Osteoblast (primary cell): ENCODE data around the gene FBXO41. TPM values are rescaled to one million over a fixed set of nuclear protein-coding genes. Genes with fewer than 3 reads are reported as not detected.
A peak's percentile ranks its signal among the peaks of the same experiment; 100 is the strongest.

Source experiments
- DNase-seq: peaks from one replicate; pipeline ENCODE4 v3.0.0; 2011; ENCODE audit warnings: low spot score, mixed read lengths; ENCODE audit not compliant: insufficient read length; ENCODE audit errors: missing footprints
- H2AFZ ChIP-seq: 2 replicates; pipeline ENCODE4 v1.6.0; 2011; ENCODE audit warnings: mild to moderate bottlenecking, low read length
- H3K27ac ChIP-seq: 2 replicates; pipeline ENCODE4 v1.5.1; 2011; ENCODE audit warnings: mild to moderate bottlenecking, low read depth, low read length, moderate library complexity
- H3K27me3 ChIP-seq: 2 replicates; pipeline ENCODE4 v1.6.0; 2012; ENCODE audit warnings: mild to moderate bottlenecking, control low read depth, inconsistent platforms, low read length, moderate library complexity; ENCODE audit not compliant: insufficient read depth
- H3K36me3 ChIP-seq: 2 replicates; pipeline ENCODE4 v1.5.1; 2011; ENCODE audit warnings: mild to moderate bottlenecking, low read length, control low read depth, moderate library complexity; ENCODE audit not compliant: insufficient read depth
- H3K4me1 ChIP-seq: 2 replicates; pipeline ENCODE4 v1.5.1; 2011; ENCODE audit warnings: mild to moderate bottlenecking, low read length, control low read depth, moderate library complexity; ENCODE audit not compliant: insufficient read depth
- H3K4me2 ChIP-seq: 2 replicates; pipeline ENCODE4 v1.6.0; 2011; ENCODE audit warnings: mild to moderate bottlenecking, low read length; ENCODE audit not compliant: insufficient read depth
- H3K4me3 ChIP-seq: fragments of 200-600 bp; sonication (generic); 3 replicates; pipeline ENCODE4 v1.5.1; 2012; ENCODE audit warnings: mild to moderate bottlenecking, low read length, inconsistent platforms; ENCODE audit not compliant: insufficient read depth
- H3K79me2 ChIP-seq: 2 replicates; pipeline ENCODE4 v1.6.0; 2012; ENCODE audit warnings: mild to moderate bottlenecking, low read length, control low read depth, inconsistent platforms; ENCODE audit not compliant: insufficient read depth
- H3K9me3 ChIP-seq: 2 replicates; pipeline ENCODE4 v1.5.1; 2011; ENCODE audit warnings: low read depth, low read length, control low read depth
- H4K20me1 ChIP-seq: 2 replicates; pipeline ENCODE4 v1.6.0; 2012; ENCODE audit warnings: mild to moderate bottlenecking, low read length, control low read depth; ENCODE audit not compliant: insufficient read depth
- CTCF ChIP-seq: IDR thresholded peaks from 2 replicates; pipeline ENCODE4 v1.5.1; 2011; ENCODE audit warnings: mild to moderate bottlenecking, low read depth, low read length, moderate library complexity; ENCODE audit errors: extremely low read depth
- total RNA-seq: library from RNA; depleted of rRNA; stranded (reverse); fragments of >200 nt; gene quantifications from 2 replicates; pipeline ENCODE4 v1.2.3, GENCODE V29; 2012

Gene FBXO41
- total RNA-seq, 1 donor, result 0.36 TPM

- no peak overlapping the region for H3K4me2 ChIP-seq
- DNase-seq, result no peak
- H3K36me3 ChIP-seq, result peaks cover 47% of the 10 kb centered on the region
- peaks cover 65% of the 10 kb centered on the region for H4K20me1 ChIP-seq
- H3K9me3 ChIP-seq, result no peaks in the 10 kb centered on the region
- no peak for TF ChIP-seq CTCF
- H3K79me2 ChIP-seq, result peaks cover 93% of the 10 kb centered on the region
- no peaks in the 10 kb centered on the region for H3K27me3 ChIP-seq
- peaks cover 31% of the 10 kb centered on the region for H3K4me1 ChIP-seq
- no peak overlapping the region for H3K4me3 ChIP-seq
- H2AFZ ChIP-seq, result no peak overlapping the region
- H3K27ac ChIP-seq, result peak overlapping the region; percentile 18
Measured at GRCh38 chr2:73238976-73239375, 45.3 kb downstream of the FBXO41 start.

- peaks cover 87% of the 10 kb centered on the region for H3K79me2 ChIP-seq
- H3K4me3 ChIP-seq, result no peak overlapping the region
- H3K27ac ChIP-seq, result peak overlapping the region; percentile 18
- H3K4me2 ChIP-seq, result no peak overlapping the region
- H3K9me3 ChIP-seq, result no peaks in the 10 kb centered on the region
- peaks cover 37% of the 10 kb centered on the region for H3K4me1 ChIP-seq
- TF ChIP-seq CTCF, result no peak
- H3K27me3 ChIP-seq, result no peaks in the 10 kb centered on the region
- no peak overlapping the region for H2AFZ ChIP-seq
- peaks cover 65% of the 10 kb centered on the region for H4K20me1 ChIP-seq
- peaks cover 39% of the 10 kb centered on the region for H3K36me3 ChIP-seq
- peak; percentile 64 for DNase-seq
Measured at GRCh38 chr2:73238149-73238548, 46.1 kb downstream of the FBXO41 start.

DNA sequence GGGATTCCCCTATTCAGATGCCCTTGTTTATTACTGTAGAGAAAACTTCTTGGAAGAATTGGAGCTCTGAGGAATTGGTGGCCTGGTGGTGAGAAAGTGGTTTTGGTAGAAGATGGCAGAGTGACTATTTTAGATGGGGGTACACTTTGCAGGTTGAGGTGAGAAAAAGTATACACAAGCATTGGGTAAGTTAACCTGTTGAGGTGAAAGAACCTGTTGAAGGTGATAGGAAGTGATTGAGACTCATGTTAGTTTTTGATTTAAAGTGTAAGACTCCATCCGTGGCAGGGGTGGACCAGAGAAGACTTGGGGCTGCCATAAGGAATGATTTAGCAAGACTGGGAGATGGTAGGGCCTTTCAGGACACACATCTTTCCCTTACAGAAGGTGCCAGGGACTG, 47.1 kb downstream of the FBXO41 start:
- H2AFZ ChIP-seq, result no peak overlapping the region
- H3K27me3 ChIP-seq, result no peaks in the 10 kb centered on the region
- no peak overlapping the region for H3K4me3 ChIP-seq
- no peak for TF ChIP-seq CTCF
- no peak overlapping the region for H3K4me2 ChIP-seq
- H4K20me1 ChIP-seq, result peaks cover 62% of the 10 kb centered on the region
- peaks cover 42% of the 10 kb centered on the region for H3K4me1 ChIP-seq
- H3K9me3 ChIP-seq, result no peaks in the 10 kb centered on the region
- peaks cover 31% of the 10 kb centered on the region for H3K36me3 ChIP-seq
- peaks cover 85% of the 10 kb centered on the region for H3K79me2 ChIP-seq
- DNase-seq, result no peak
- H3K27ac ChIP-seq, result no peak overlapping the region

DNA sequence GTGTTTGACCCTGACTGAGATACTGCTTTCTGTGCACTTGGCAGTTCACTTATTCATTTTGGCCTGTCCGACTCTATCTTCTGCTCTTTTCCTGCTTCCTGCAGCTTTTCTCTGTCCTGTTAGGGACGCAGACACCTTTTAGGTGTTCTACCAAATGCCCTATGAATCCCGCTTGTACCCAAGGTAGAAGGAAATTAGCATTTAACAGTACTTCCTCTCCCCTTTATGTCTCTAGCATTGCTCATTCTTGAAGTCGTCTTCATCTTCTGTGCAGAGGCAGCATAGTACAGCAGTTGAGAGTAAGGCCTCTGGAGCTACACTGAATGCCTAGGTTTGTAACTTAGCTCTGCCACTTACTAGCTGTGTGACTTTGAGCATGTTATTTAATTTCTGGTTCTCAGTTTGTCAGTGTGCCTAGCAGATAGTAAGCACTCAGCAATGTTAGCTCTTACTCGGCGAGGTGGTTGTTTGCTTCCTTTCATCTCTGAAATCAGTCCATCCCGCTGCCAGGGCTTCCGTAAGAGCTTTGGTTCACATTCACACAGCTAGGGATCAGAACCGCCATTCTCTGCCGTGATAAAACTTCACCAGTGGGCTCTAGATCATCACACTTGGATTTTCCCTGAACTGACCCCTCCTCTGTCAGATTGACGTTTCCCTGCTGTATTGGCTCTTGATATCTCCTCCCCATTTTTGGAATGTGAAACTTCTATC, 48.8 kb downstream of the FBXO41 start:
- no peaks in the 10 kb centered on the region for H3K27me3 ChIP-seq
- H3K27ac ChIP-seq, result peak overlapping the region; percentile 94
- H3K36me3 ChIP-seq, result peaks cover 21% of the 10 kb centered on the region

More for the DNA sequence above, 48.8 kb downstream of the FBXO41 start:
- H2AFZ ChIP-seq, result no peak overlapping the region
- H3K4me2 ChIP-seq, result peak overlapping the region; percentile 100
- peak overlapping the region; percentile 88 for H3K4me3 ChIP-seq
- DNase-seq, result peak; percentile 43
- H3K79me2 ChIP-seq, result peaks cover 70% of the 10 kb centered on the region
- H4K20me1 ChIP-seq, result peaks cover 60% of the 10 kb centered on the region
- no peaks in the 10 kb centered on the region for H3K9me3 ChIP-seq
- H3K4me1 ChIP-seq, result peaks cover 42% of the 10 kb centered on the region
- no peak for TF ChIP-seq CTCF
